ENCODE measurements around the gene SLC15A5.

DNA sequence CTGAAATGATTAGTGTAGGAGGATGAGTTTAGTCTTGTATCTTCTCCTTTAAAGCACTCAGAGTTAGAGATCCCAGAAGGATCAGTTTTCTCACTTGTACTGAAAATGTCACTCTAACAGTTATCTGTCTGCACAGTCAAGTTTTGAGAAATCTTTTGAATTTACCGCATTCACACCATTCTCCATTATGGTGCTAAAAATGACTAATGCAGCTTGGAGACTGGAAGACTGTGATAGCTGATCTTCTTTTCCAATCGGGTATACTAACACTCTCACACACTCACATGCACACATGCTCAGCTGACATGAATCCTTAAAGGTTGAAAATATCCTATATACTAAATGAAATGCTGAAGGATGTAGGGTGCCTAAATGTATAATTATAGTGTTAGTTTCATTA lies 65.8 kb downstream of the SLC15A5 start:
- TF ChIP-seq ZFP3 (CRISPR knock-in tag; IDR thresholded peaks at IDR 0.05) = no peak
- no peak for TF ChIP-seq ZFP30 (CRISPR knock-in tag; IDR thresholded peaks at IDR 0.05)
- no peak for TF ChIP-seq ZC3H10 (CRISPR knock-in tag; IDR thresholded peaks at IDR 0.05)
- TF ChIP-seq, protein P1, sequence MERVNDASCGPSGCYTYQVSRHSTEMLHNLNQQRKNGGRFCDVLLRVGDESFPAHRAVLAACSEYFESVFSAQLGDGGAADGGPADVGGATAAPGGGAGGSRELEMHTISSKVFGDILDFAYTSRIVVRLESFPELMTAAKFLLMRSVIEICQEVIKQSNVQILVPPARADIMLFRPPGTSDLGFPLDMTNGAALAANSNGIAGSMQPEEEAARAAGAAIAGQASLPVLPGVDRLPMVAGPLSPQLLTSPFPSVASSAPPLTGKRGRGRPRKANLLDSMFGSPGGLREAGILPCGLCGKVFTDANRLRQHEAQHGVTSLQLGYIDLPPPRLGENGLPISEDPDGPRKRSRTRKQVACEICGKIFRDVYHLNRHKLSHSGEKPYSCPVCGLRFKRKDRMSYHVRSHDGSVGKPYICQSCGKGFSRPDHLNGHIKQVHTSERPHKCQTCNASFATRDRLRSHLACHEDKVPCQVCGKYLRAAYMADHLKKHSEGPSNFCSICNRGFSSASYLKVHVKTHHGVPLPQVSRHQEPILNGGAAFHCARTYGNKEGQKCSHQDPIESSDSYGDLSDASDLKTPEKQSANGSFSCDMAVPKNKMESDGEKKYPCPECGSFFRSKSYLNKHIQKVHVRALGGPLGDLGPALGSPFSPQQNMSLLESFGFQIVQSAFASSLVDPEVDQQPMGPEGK (CRISPR knock-in tag; IDR thresholded peaks at IDR 0.05; ENCODE audit: borderline replicate concordance) = no peak
- no peak for TF ChIP-seq ESRRG (CRISPR knock-in tag; IDR thresholded peaks at IDR 0.05)
- TF ChIP-seq TCF4 (CRISPR knock-in tag; IDR thresholded peaks at IDR 0.05; ENCODE audit: borderline replicate concordance) = no peak

Data from SK-N-SH treated with all-trans-retinoic acid at 6 μM for 48 hours (cell line).